SK-N-SH (cell line): Measurements from ENCODE around the gene TOMM70. TPM values are rescaled to one million over a fixed set of nuclear protein-coding genes. Genes with fewer than 3 reads are reported as not detected.

Source experiments
- CTCF ChIA-PET: fragments of 300-600, 350-600 bp; formaldehyde crosslinking; extraction: SDS; loops from one replicate; lab custom pipeline; 2021; lab: Yijun Ruan, JAX
- POLR2A ChIA-PET: fragments of 350-600 bp; sonication (Branson Sonifier 250); formaldehyde crosslinking; extraction: SDS; loops from one replicate; lab custom pipeline; 2020; ENCODE audit warnings: antibody characterized with exemption, inconsistent platforms; lab: Yijun Ruan, JAX
- DNase-seq: peaks from one replicate; pipeline ENCODE4 v3.0.0; 2012
- H2AFZ ChIP-seq: fragments of 200-600 bp; sonication (generic); 2 replicates; pipeline ENCODE4 v1.8.1; 2016; ENCODE audit warnings: antibody characterized with exemption, mild to moderate bottlenecking, low read depth
- H3F3A ChIP-seq: fragments of 200-600 bp; sonication (generic); replicated peaks from 2 replicates; pipeline ENCODE3; 2016; ENCODE audit warnings: antibody characterized with exemption, mild to moderate bottlenecking; ENCODE audit not compliant: insufficient read depth
- H3K27ac ChIP-seq, 2 experiments: fragments of 200-500 bp in 1 of 2; fragments of 200-600 bp in 1 of 2; sonication (Bioruptor generic) in 1 of 2; sonication (generic), shearing (Covaris generic) in 1 of 2; 2 replicates each; pipeline versions ENCODE4 v1.5.1 to v1.6.1; 2014 to 2016; ENCODE audit warnings: low read depth in 2 of 2, inconsistent platforms in 1 of 2, low read length in 1 of 2, mild to moderate bottlenecking in 1 of 2, mixed read lengths in 1 of 2
- H3K27me3 ChIP-seq: fragments of 200-600 bp; sonication (generic), shearing (Covaris generic); 2 replicates; pipeline ENCODE4 v1.6.1; 2016; ENCODE audit warnings: mixed run types; ENCODE audit not compliant: insufficient read depth
- H3K36me3 ChIP-seq, 2 experiments: fragments of 200-500 bp in 1 of 2; fragments of 200-600 bp in 1 of 2; sonication (Bioruptor generic) in 1 of 2; sonication (generic) in 1 of 2; replicated peaks in 1 of 2; 2 replicates each; pipeline versions ENCODE3 to v1.5.1; 2014 to 2016; ENCODE audit warnings: low read length in 1 of 2, mild to moderate bottlenecking in 1 of 2; ENCODE audit not compliant: insufficient read depth in 2 of 2, control insufficient read depth in 1 of 2
- H3K4me1 ChIP-seq, 2 experiments: fragments of 200-500 bp in 1 of 2; fragments of 200-600 bp in 1 of 2; sonication (Bioruptor generic) in 1 of 2; sonication (generic), shearing (Covaris generic) in 1 of 2; 2 replicates each; pipeline versions ENCODE4 v1.5.1 to v1.6.1; 2014 to 2016; ENCODE audit warnings: low read depth in 1 of 2, low read length in 1 of 2, mixed run types in 1 of 2; ENCODE audit not compliant: insufficient read depth in 2 of 2, control insufficient read depth in 1 of 2
- H3K4me2 ChIP-seq: fragments of 200-600 bp; sonication (generic), shearing (Covaris generic); 2 replicates; pipeline ENCODE4 v1.6.1; 2017; ENCODE audit warnings: mixed run types
- H3K4me3 ChIP-seq, 2 experiments: fragments of 200-500 bp in 1 of 2; fragments of 200-600 bp in 1 of 2; sonication (Bioruptor generic) in 1 of 2; sonication (generic), shearing (Covaris generic) in 1 of 2; 2 replicates each; pipeline versions ENCODE4 v1.5.1 to v1.8.1; 2014 to 2016; ENCODE audit warnings: low read depth in 2 of 2, inconsistent platforms in 1 of 2, low read length in 1 of 2, mild to moderate bottlenecking in 1 of 2, mixed read lengths in 1 of 2, moderate library complexity in 1 of 2
- H3K79me2 ChIP-seq: fragments of 200-600 bp; sonication (generic); 2 replicates; pipeline ENCODE4 v1.8.1; 2017; ENCODE audit warnings: mild to moderate bottlenecking; ENCODE audit not compliant: insufficient read depth
- H3K9ac ChIP-seq: fragments of 200-600 bp; sonication (generic); 2 replicates; pipeline ENCODE4 v1.6.1; 2017; ENCODE audit warnings: mixed run types
- H3K9me2 ChIP-seq: fragments of 200-600 bp; sonication (generic); 2 replicates; pipeline ENCODE4 v1.6.1; 2017; ENCODE audit warnings: mixed run types
- H3K9me3 ChIP-seq: fragments of 200-600 bp; sonication (generic); 2 replicates; pipeline ENCODE4 v1.6.1; 2017; ENCODE audit warnings: mixed run types, mild to moderate bottlenecking, moderate library complexity
- H4K20me1 ChIP-seq: fragments of 200-600 bp; sonication (generic); 2 replicates; pipeline ENCODE4 v1.6.1; 2017; ENCODE audit warnings: mild to moderate bottlenecking, mixed run types; ENCODE audit not compliant: insufficient read depth
- CHD2 ChIP-seq: fragments of 150-350 bp; IDR thresholded peaks from 2 replicates; pipeline ENCODE4 v1.6.1; 2018; ENCODE audit warnings: low read length; ENCODE audit not compliant: partially characterized antibody
- EP300 ChIP-seq, 2 experiments: IDR thresholded peaks; 2 replicates each; pipeline versions ENCODE4 v1.4.0 to v1.6.1; 2012; ENCODE audit warnings: borderline replicate concordance in 1 of 2, low read depth in 1 of 2, low read length in 1 of 2
- EZH2phosphoT487 ChIP-seq: fragments of 200-600 bp; sonication (generic); IDR thresholded peaks from 2 replicates; pipeline ENCODE4 v1.6.1; 2017; ENCODE audit warnings: low read depth, mixed run types, mild to moderate bottlenecking, antibody characterized with exemption, moderate library complexity, borderline replicate concordance
- FOSL2 ChIP-seq: IDR thresholded peaks from 2 replicates; pipeline ENCODE4 v1.4.0; 2012; ENCODE audit warnings: low read depth, mild to moderate bottlenecking, moderate library complexity, borderline replicate concordance
- FOXJ3 ChIP-seq: sonication (generic); formaldehyde crosslinking; IDR thresholded peaks from 2 replicates; pipeline ENCODE4 v1.5.1; 2020; ENCODE audit warnings: mild to moderate bottlenecking, missing genetic modification reagents
- FOXM1 ChIP-seq: IDR thresholded peaks from 2 replicates; pipeline ENCODE4 v1.4.0; 2012; ENCODE audit warnings: low read depth, mild to moderate bottlenecking
- GATA2 ChIP-seq: sonication (generic); formaldehyde crosslinking; IDR thresholded peaks from 2 replicates; pipeline ENCODE4 v1.5.0; 2020; ENCODE audit warnings: mild to moderate bottlenecking, missing genetic modification reagents
- IRF3 ChIP-seq: fragments of 150-350 bp; IDR thresholded peaks from 2 replicates; pipeline ENCODE4 v1.6.1; 2016; ENCODE audit warnings: mild to moderate bottlenecking, low read depth, low read length
- JUND ChIP-seq: IDR thresholded peaks from 2 replicates; pipeline ENCODE4 v1.4.0; 2012
- MXI1 ChIP-seq: IDR thresholded peaks from 2 replicates; pipeline ENCODE4 v1.6.1; 2012; ENCODE audit warnings: mild to moderate bottlenecking, low read depth, low read length, improper control_type of control experiment
- NFIC ChIP-seq: IDR thresholded peaks from 2 replicates; pipeline ENCODE4 v1.4.0; 2012; ENCODE audit warnings: borderline replicate concordance
- RAD21 ChIP-seq: IDR thresholded peaks from 2 replicates; pipeline ENCODE4 v1.6.1; 2012; ENCODE audit warnings: mild to moderate bottlenecking, low read length
- RCOR1 ChIP-seq: fragments of 150-350 bp; IDR thresholded peaks from 2 replicates; pipeline ENCODE4 v1.6.1; 2017; ENCODE audit warnings: antibody characterized with exemption, low read length
- REST ChIP-seq: IDR thresholded peaks from 2 replicates; pipeline ENCODE4 v1.6.1; 2012; ENCODE audit warnings: mild to moderate bottlenecking, low read depth, low read length, moderate library complexity
- RFX5 ChIP-seq: IDR thresholded peaks from 2 replicates; pipeline ENCODE4 v1.6.1; 2012; ENCODE audit warnings: mild to moderate bottlenecking, improper control_type of control experiment, low read length
- SIN3A ChIP-seq: IDR thresholded peaks from 2 replicates; pipeline ENCODE4 v1.6.1; 2012; ENCODE audit warnings: low read depth, mild to moderate bottlenecking, low read length, moderate library complexity, borderline replicate concordance
- TAF1 ChIP-seq: IDR thresholded peaks from 2 replicates; pipeline ENCODE4 v1.6.1; 2012; ENCODE audit warnings: low read depth, mild to moderate bottlenecking, low read length, moderate library complexity, borderline replicate concordance
- TEAD4 ChIP-seq: IDR thresholded peaks from 2 replicates; pipeline ENCODE4 v1.4.0; 2012; ENCODE audit warnings: mild to moderate bottlenecking, borderline replicate concordance; ENCODE audit not compliant: insufficient read depth
- YY1 ChIP-seq: IDR thresholded peaks from 2 replicates; pipeline ENCODE4 v1.4.0; 2012; ENCODE audit warnings: low read depth, mild to moderate bottlenecking
- ZBTB33 ChIP-seq: IDR thresholded peaks from 2 replicates; pipeline ENCODE4 v1.4.0; 2012; ENCODE audit warnings: low read depth, borderline replicate concordance
- WGBS: methylation state at CpG from one replicate; pipeline ENCODE4 v1.1.6; 2017; ENCODE audit warnings: low lambda C conversion rate; 5-methylcytosine and 5-hydroxymethylcytosine counted together
- polyA plus RNA-seq, 3 experiments: library from polyadenylated mRNA; depleted of rRNA; stranded (reverse); fragments of >200 nt; gene quantifications; 2 replicates each; pipeline ENCODE4 v1.2.3, GENCODE V29; 2012

Gene TOMM70
- polyA plus RNA-seq, 1 of the 3 experiments (the other 2 are of a cell fraction) = 17.4 TPM

DNA sequence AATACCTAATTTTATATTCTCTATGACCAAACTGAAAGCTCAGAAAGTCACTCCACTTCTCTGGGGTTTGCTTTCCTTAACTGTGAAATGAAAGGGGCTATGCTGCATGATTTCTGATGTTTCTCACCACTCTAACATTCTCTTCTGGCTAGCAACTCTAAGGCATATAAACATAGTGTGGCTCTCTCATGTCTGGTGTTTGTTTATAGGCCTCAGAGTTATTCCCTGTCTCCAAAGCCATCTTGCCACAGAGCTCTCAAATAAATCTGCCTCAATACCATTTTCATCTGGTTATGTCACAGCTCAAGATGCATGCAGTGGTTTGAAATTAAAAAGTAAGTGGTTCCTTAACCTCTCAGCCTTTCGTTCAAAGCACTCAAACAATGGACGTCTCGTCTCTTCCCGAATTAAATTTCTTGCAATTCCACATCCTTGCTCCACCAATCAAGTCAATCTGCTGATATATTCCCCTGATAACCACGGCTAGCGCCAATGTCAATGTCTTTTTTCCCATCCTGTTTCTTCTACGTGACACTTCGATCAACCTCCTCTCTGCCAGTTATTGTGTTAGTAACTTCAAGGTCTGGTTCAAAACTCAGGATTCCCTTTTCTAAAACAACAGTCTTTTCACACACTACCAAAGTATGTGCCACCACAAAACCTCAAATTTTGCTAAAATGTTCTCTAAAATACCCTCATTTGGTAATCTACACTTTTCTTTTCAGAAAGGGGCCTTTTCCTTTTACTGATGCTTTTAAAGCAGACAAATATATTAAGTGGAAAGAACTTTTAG lies 16.0 kb downstream of the TOMM70 start:
- Histone ChIP-seq H2AFZ (no peak overlapping the region), H3K9ac (peak overlapping the region; percentile 26; the same call in 1 of the 2 replicates), H3K4me3 (no peak overlapping the region), H3K4me1 (peaks cover 3 to 22% of the 10 kb centered on the region in 2 experiments; a peak in 3 of 4 replicates), H3K27ac (peak overlapping the region in 1 of 2 experiments; percentile 51; a peak in 2 of 4 replicates), H3K4me2 (peak overlapping the region; percentile 6), H4K20me1 (no peaks in the 10 kb centered on the region; the same call in 1 of the 2 replicates), H3F3A (peaks cover 14% of the 10 kb centered on the region), H3K9me2 (no peaks in the 10 kb centered on the region), H3K79me2 (peaks cover 80% of the 10 kb centered on the region), H3K36me3 (peaks cover 62 to 80% of the 10 kb centered on the region in 2 experiments), H3K27me3 (no peaks in the 10 kb centered on the region), H3K9me3 (peaks cover 7% of the 10 kb centered on the region; the same call in 1 of the 2 replicates)
- ChIA-PET CTCF (interaction anchor here (1.0 kb wide), 1 partner anchor 10 kb away, joined by 4 read pairs; no protein-coding TSS in a partner anchor), POLR2A (no interaction called here)
- no peak for DNase-seq
- TF ChIP-seq ZBTB33 (no peak), YY1 (no peak), RFX5 (no peak), FOSL2 (no peak), TEAD4 (no peak), RAD21 (no peak), IRF3 (no peak), FOXJ3 (CRISPR knock-in tag) (no peak), EP300 (IDR thresholded peaks at IDR 0.05; ENCODE audit: borderline replicate concordance in 1 of 2, low read depth in 1 of 2, low read length in 1 of 2) (no peak), CHD2 (no peak), FOXM1 (no peak), NFIC (no peak), RCOR1 (no peak), TAF1 (no peak), GATA2 (CRISPR knock-in tag) (no peak), JUND (no peak), SIN3A (no peak), EZH2phosphoT487 (no peak), MXI1 (no peak), REST (no peak)
- 90% methylated on average over 8 of the region's 8 CpGs for WGBS
